ENCODE results near the gene SLC16A14. TPM values are rescaled to one million over a fixed set of nuclear protein-coding genes. Genes with fewer than 3 reads are reported as not detected.
A peak's percentile ranks its signal among the peaks of the same experiment; 100 is the strongest.

The SLC16A14 gene
- total RNA-seq, 1 experiment from 2014 or later, result 0.56 TPM

DNA sequence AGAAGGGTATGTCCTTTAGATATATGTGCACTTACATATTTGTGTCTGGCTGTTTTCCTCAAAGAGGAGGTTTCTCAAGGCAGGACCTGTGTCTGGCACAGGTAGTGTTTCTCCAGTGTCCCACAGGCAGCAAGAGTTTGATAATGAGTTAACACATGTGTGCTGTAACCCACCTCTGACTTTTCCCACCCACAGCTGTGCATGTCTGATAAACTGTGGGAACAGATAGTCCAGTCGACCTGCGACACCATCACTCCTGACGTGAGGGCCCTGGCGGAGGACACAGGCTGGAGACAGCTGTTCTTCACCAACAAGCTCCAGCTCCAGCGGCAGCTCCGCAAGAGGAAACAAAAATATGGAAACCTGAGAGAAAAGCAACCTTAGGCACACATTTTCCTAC is 58.2 kb downstream of the SLC16A14 start:
- Mint-ChIP-seq H3K4me1 (ENCODE audit: insufficient read depth, unreplicated experiment) (no peaks in the 10 kb centered on the region), H3K36me3 (ENCODE audit: insufficient read depth, unreplicated experiment) (no peaks in the 10 kb centered on the region), H3K27me3 (ENCODE audit: insufficient read depth, unreplicated experiment) (no peaks in the 10 kb centered on the region), H3K9me3 (ENCODE audit: unreplicated experiment) (no peaks in the 10 kb centered on the region), H3K27ac (ENCODE audit: low read depth, unreplicated experiment) (no peak overlapping the region), H3K4me3 (ENCODE audit: unreplicated experiment) (no peak overlapping the region)
- no TSS peak for BruUV-seq (replicated peaks)
- TF ChIP-seq, protein P1, sequence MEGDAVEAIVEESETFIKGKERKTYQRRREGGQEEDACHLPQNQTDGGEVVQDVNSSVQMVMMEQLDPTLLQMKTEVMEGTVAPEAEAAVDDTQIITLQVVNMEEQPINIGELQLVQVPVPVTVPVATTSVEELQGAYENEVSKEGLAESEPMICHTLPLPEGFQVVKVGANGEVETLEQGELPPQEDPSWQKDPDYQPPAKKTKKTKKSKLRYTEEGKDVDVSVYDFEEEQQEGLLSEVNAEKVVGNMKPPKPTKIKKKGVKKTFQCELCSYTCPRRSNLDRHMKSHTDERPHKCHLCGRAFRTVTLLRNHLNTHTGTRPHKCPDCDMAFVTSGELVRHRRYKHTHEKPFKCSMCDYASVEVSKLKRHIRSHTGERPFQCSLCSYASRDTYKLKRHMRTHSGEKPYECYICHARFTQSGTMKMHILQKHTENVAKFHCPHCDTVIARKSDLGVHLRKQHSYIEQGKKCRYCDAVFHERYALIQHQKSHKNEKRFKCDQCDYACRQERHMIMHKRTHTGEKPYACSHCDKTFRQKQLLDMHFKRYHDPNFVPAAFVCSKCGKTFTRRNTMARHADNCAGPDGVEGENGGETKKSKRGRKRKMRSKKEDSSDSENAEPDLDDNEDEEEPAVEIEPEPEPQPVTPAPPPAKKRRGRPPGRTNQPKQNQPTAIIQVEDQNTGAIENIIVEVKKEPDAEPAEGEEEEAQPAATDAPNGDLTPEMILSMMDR (IDR thresholded peaks at IDR 0.05; ENCODE audit: unreplicated experiment), result no peak
- CTCF ChIA-PET, result no interaction called here
- POLR2A ChIA-PET, result no interaction called here
- intact Hi-C loops (cut with micrococcal nuclease), result no loop called here
- no peak for DNase-seq (ENCODE audit: unreplicated experiment)

DNA sequence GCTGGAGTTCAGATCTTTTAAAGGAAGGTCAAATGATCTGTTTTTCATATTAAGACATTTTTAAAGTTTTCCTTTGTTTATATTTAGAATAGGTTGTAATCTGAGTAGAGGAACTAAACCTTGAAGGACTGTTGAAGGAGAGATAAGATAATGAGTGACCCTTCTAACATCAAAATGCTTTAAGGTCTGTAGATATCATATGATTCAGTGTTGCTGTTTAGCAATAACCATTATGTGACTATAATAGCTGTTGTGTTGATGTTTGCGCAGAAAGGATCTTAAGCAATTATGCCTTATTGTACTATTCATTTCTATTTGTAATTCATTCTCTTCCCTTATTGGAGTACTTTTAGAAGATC is 60.0 kb downstream of the SLC16A14 start:
- H3K27ac Mint-ChIP-seq (ENCODE audit: low read depth, unreplicated experiment), result no peak overlapping the region
- ChIA-PET POLR2A (interaction anchor here (0.6 to 1.4 kb wide), 4 partner anchors 63 to 705 kb away, joined by 3 read pairs; no protein-coding TSS in a partner anchor), CTCF (interaction anchor here (0.5 to 5.3 kb wide), 19 partner anchors 8 to 604 kb away, joined by 3 to 54 read pairs (median 4); partner anchors contain the start of gene SLC16A14)
- H3K27me3 Mint-ChIP-seq (ENCODE audit: insufficient read depth, unreplicated experiment), result no peaks in the 10 kb centered on the region
- BruUV-seq (replicated peaks), result no TSS peak
- no peak overlapping the region for H3K4me3 Mint-ChIP-seq (ENCODE audit: unreplicated experiment)
- TF ChIP-seq, protein P1 (IDR thresholded peaks at IDR 0.05; ENCODE audit: unreplicated experiment), result no peak
- no peaks in the 10 kb centered on the region for H3K36me3 Mint-ChIP-seq (ENCODE audit: insufficient read depth, unreplicated experiment)
- H3K4me1 Mint-ChIP-seq (ENCODE audit: insufficient read depth, unreplicated experiment), result peaks cover 5% of the 10 kb centered on the region
- no peaks in the 10 kb centered on the region for H3K9me3 Mint-ChIP-seq (ENCODE audit: unreplicated experiment)
- intact Hi-C loops (cut with micrococcal nuclease), result loop anchor here (1.0 to 2.0 kb wide), 5 partner anchors 60 to 790 kb away; partner anchors contain the start of genes SLC16A14 and SP100
- DNase-seq (ENCODE audit: unreplicated experiment), result no peak

DNA sequence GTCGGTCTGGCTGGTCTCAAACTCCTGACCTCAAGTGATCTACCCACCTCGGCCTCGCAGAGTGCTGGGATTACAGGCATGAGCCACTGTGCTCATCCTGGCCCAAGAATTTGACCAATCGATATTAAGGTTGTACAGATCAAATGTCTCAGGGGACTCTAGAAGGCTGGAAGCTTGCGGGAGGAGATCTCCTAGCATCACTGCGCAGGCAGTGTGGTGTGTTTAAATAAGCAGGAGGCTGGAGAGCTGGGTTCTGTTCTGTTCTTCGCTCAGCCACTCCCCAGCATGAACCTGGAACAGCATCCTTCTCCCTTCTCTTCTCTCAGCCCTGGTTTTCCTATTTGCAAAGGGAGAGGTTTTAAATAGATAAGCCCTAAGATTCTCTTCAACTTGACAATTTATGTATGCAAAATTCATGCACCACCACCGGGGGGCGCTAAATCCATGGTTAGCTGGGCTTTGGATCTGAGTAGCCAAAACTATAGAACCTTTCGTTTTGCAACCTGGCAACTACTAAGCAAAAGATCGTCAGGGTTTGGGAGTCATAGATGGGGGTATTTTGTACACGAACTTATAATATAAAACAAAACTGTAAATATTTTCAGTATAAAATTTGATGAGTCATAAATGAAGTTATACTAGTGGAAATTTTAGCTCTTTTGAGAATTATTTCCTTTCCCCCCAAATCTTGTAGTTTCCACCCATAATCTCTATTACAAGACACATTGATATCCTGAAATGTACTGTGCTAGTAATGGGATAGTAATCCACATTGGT is 60.6 kb downstream of the SLC16A14 start:
- H3K4me3 Mint-ChIP-seq (ENCODE audit: unreplicated experiment), result no peak overlapping the region
- ChIA-PET CTCF (interaction anchor here (0.5 to 5.3 kb wide), 26 partner anchors 8 to 1394 kb away, joined by 3 to 54 read pairs (median 4); partner anchors contain the start of gene SLC16A14), POLR2A (interaction anchor here (0.6 to 1.4 kb wide), 4 partner anchors 64 to 706 kb away, joined by 3 read pairs; no protein-coding TSS in a partner anchor)
- H3K4me1 Mint-ChIP-seq (ENCODE audit: insufficient read depth, unreplicated experiment), result peaks cover 5% of the 10 kb centered on the region
- H3K27me3 Mint-ChIP-seq (ENCODE audit: insufficient read depth, unreplicated experiment), result no peaks in the 10 kb centered on the region
- intact Hi-C loops (cut with micrococcal nuclease), result loop anchor here (1.0 to 2.0 kb wide), 5 partner anchors 60 to 791 kb away; partner anchors contain the start of genes SLC16A14 and SP100
- peak; percentile 82 for DNase-seq (ENCODE audit: unreplicated experiment)
- H3K36me3 Mint-ChIP-seq (ENCODE audit: insufficient read depth, unreplicated experiment), result no peaks in the 10 kb centered on the region
- BruUV-seq (replicated peaks), result no TSS peak
- no peaks in the 10 kb centered on the region for H3K9me3 Mint-ChIP-seq (ENCODE audit: unreplicated experiment)
- no peak overlapping the region for H3K27ac Mint-ChIP-seq (ENCODE audit: low read depth, unreplicated experiment)
- TF ChIP-seq, protein P1 (IDR thresholded peaks at IDR 0.05; ENCODE audit: unreplicated experiment), result peak; percentile 84

DNA sequence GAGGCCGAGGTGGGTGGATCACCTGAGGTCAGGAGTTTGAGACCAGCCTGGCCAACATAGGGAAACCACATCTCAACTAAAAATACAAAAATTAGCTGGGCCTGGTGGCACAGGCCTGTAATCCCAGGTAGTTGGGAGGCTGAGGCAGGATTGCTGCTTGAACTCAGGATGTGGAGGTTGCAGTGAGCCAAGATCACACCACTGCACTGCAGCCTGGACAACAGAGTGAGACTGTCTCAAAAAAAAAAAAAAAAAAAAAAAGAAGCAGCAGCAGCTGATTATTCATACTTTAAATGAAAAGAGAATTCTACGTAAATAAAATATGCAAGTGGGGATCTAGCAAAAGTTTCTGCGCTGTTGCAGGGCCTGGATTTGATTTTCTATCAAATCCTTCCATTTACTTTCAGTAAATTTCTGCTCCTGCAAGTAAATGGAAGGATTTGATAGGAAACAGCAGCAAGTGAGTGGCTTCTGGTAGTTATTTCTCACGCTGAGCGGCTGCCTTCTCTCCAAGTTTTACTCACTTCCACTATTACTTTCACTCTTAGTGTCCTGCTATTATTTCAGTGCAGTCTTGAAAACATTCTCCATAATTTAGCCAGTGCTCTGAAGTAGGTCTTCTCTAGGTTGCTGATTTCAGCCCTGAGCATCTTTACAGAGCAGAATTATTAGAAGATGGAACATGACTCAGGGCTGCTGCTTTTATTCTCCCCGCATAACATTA is 68.4 kb downstream of the SLC16A14 start:
- TF ChIP-seq, protein P1 (IDR thresholded peaks at IDR 0.05; ENCODE audit: unreplicated experiment), result no peak
- POLR2A ChIA-PET, result no interaction called here
- Mint-ChIP-seq H3K9me3 (ENCODE audit: unreplicated experiment) (no peaks in the 10 kb centered on the region), H3K27me3 (ENCODE audit: insufficient read depth, unreplicated experiment) (no peaks in the 10 kb centered on the region), H3K4me3 (ENCODE audit: unreplicated experiment) (no peak overlapping the region), H3K4me1 (ENCODE audit: insufficient read depth, unreplicated experiment) (peaks cover 5% of the 10 kb centered on the region), H3K27ac (ENCODE audit: low read depth, unreplicated experiment) (no peak overlapping the region), H3K36me3 (ENCODE audit: insufficient read depth, unreplicated experiment) (no peaks in the 10 kb centered on the region)
- BruUV-seq (replicated peaks), result no TSS peak
- intact Hi-C loops (cut with micrococcal nuclease), result no loop called here
- no peak for DNase-seq (ENCODE audit: unreplicated experiment)
- CTCF ChIA-PET, result interaction anchor here (0.6 to 0.7 kb wide), 2 partner anchors 199 to 572 kb away, joined by 3 to 4 read pairs; no protein-coding TSS in a partner anchor
